DND-41 (cell line): Measurements from ENCODE around the gene CBARP.

Source experiments
- ATAC-seq: fragments of 200-7000 bp; cut with Tn5 transposase; 3 replicates; pipeline ENCODE4 v1.9.1; 2021; ENCODE audit warnings: low read depth; ENCODE audit not compliant: insufficient read depth
- DNase-seq: peaks from one replicate; pipeline ENCODE4 v3.0.0-alpha.2; 2020
- H2AFZ ChIP-seq: 2 replicates; pipeline ENCODE4 v1.6.0; 2012; ENCODE audit warnings: low read depth, low read length
- H3K27ac ChIP-seq: 2 replicates; pipeline ENCODE4 v1.5.1; 2012; ENCODE audit warnings: low read length, inconsistent platforms
- H3K27me3 ChIP-seq: fragments of 200-600 bp; sonication (generic); 2 replicates; pipeline ENCODE4 v1.6.0; 2012; ENCODE audit warnings: low read length, mild to moderate bottlenecking, inconsistent platforms; ENCODE audit not compliant: insufficient read depth, poor library complexity
- H3K36me3 ChIP-seq: 2 replicates; pipeline ENCODE4 v1.5.1; 2012; ENCODE audit warnings: low read length, inconsistent platforms; ENCODE audit not compliant: insufficient read depth
- H3K4me1 ChIP-seq: 2 replicates; pipeline ENCODE4 v1.5.1; 2012; ENCODE audit warnings: mild to moderate bottlenecking, low read length; ENCODE audit not compliant: insufficient read depth
- H3K4me2 ChIP-seq: 2 replicates; pipeline ENCODE4 v1.6.0; 2012; ENCODE audit warnings: mild to moderate bottlenecking, moderate library complexity, low read length, inconsistent platforms; ENCODE audit not compliant: insufficient read depth
- H3K4me3 ChIP-seq, 2 experiments: fragments of 200-600 bp in 1 of 2; shearing (Covaris generic) in 1 of 2; 2 replicates each; pipeline ENCODE4 v1.5.1; 2012 to 2016; ENCODE audit warnings: inconsistent platforms in 2 of 2, low read length in 2 of 2, mild to moderate bottlenecking in 2 of 2, low read depth in 1 of 2, moderate library complexity in 1 of 2
- H3K79me2 ChIP-seq: 2 replicates; pipeline ENCODE4 v1.6.0; 2012; ENCODE audit warnings: low read length, inconsistent platforms; ENCODE audit not compliant: insufficient read depth
- H3K9ac ChIP-seq: 2 replicates; pipeline ENCODE4 v1.6.0; 2012; ENCODE audit warnings: low read depth, mild to moderate bottlenecking, inconsistent platforms, low read length, moderate library complexity
- H3K9me3 ChIP-seq: 2 replicates; pipeline ENCODE4 v1.5.1; 2012; ENCODE audit warnings: low read length, moderate library complexity, mild to moderate bottlenecking, inconsistent platforms; ENCODE audit not compliant: insufficient read depth, severe bottlenecking
- H4K20me1 ChIP-seq: 2 replicates; pipeline ENCODE4 v1.6.0; 2012; ENCODE audit warnings: low read length; ENCODE audit not compliant: insufficient read depth
- CTCF ChIP-seq: IDR thresholded peaks from 2 replicates; pipeline ENCODE4 v1.5.1; 2012; ENCODE audit warnings: borderline replicate concordance, low read length, moderate library complexity, mild to moderate bottlenecking; ENCODE audit not compliant: poor library complexity, severe bottlenecking; ENCODE audit errors: extremely low read depth
- EZH2 ChIP-seq: IDR thresholded peaks from 3 replicates; pipeline ENCODE4 v1.6.1; 2012; ENCODE audit warnings: borderline replicate concordance, low read depth, mild to moderate bottlenecking, moderate library complexity, low read length, inconsistent platforms; ENCODE audit not compliant: severe bottlenecking

Gene CBARP

GRCh38 chr19:1254081-1254527 is 16.3 kb upstream of the CBARP start:
- DNase-seq = no peak
- no peak overlapping the region for H3K4me3 ChIP-seq
- peaks cover 57% of the 10 kb centered on the region for H3K36me3 ChIP-seq
- H3K4me2 ChIP-seq = peak overlapping the region; percentile 77; the same call in 1 of the 2 replicates
- peaks cover 55% of the 10 kb centered on the region for H4K20me1 ChIP-seq
- no peaks in the 10 kb centered on the region for H3K9me3 ChIP-seq
- H2AFZ ChIP-seq = no peak overlapping the region
- no peak overlapping the region for H3K9ac ChIP-seq
- no peaks in the 10 kb centered on the region for H3K27me3 ChIP-seq
- peaks cover 69% of the 10 kb centered on the region for H3K4me1 ChIP-seq
- H3K79me2 ChIP-seq = peaks cover 55% of the 10 kb centered on the region
- TF ChIP-seq CTCF (no peak), EZH2 (no peak)
- no peak overlapping the region for H3K27ac ChIP-seq
- ATAC-seq = no peak

- Histone ChIP-seq H3K4me3 (peak overlapping the region in 1 of 2 experiments; percentile 38; a peak in 2 of 4 replicates), H3K27ac (peak overlapping the region; percentile 70), H3K79me2 (peaks cover 55% of the 10 kb centered on the region), H2AFZ (no peak overlapping the region), H3K9ac (peak overlapping the region; percentile 41), H3K9me3 (no peaks in the 10 kb centered on the region), H3K4me2 (peak overlapping the region; percentile 77), H4K20me1 (peaks cover 55% of the 10 kb centered on the region), H3K27me3 (no peaks in the 10 kb centered on the region), H3K36me3 (peaks cover 57% of the 10 kb centered on the region), H3K4me1 (peaks cover 67% of the 10 kb centered on the region)
- DNase-seq = no peak
- TF ChIP-seq CTCF (no peak), EZH2 (no peak)
- ATAC-seq = no peak
These were observed 15.8 kb upstream of the CBARP start for GRCh38 chr19:1253514-1254080.

- H3K27me3 ChIP-seq = no peaks in the 10 kb centered on the region
- TF ChIP-seq CTCF (peak; percentile 17), EZH2 (no peak)
- peaks cover 52% of the 10 kb centered on the region for H3K36me3 ChIP-seq
- peaks cover 55% of the 10 kb centered on the region for H3K79me2 ChIP-seq
- peak overlapping the region; percentile 41 for H3K9ac ChIP-seq
- ATAC-seq = peak; percentile 71
- peak; percentile 96 for DNase-seq
- H3K4me2 ChIP-seq = peak overlapping the region; percentile 77
- H2AFZ ChIP-seq = no peak overlapping the region
- no peaks in the 10 kb centered on the region for H3K9me3 ChIP-seq
- H4K20me1 ChIP-seq = peaks cover 55% of the 10 kb centered on the region
- peak overlapping the region; percentile 70 for H3K27ac ChIP-seq
- H3K4me1 ChIP-seq = peaks cover 63% of the 10 kb centered on the region
- peak overlapping the region in 1 of 2 experiments; percentile 44; a peak in 2 of 4 replicates for H3K4me3 ChIP-seq
These were observed 15.2 kb upstream of the CBARP start for GRCh38 chr19:1252821-1253513.
